Thoracic aorta (tissue), 2 donors: ENCODE measurements around the gene CTNNA3. TPM values are rescaled to one million over a fixed set of nuclear protein-coding genes. Genes with fewer than 3 reads are reported as not detected.

Experiments
- ATAC-seq: fragments of 150-250 bp; one replicate; pipeline ENCODE4 v1.8.0; 2017; ENCODE audit warnings: low read depth; ENCODE audit not compliant: insufficient number of reproducible peaks, low FRiP score
- DNase-seq: peaks from one replicate; pipeline ENCODE4 v3.0.0-alpha.2; 2020; ENCODE audit warnings: low spot score
- H3K27ac ChIP-seq, 2 donors: fragments of 200-600 bp; sonication (generic); 1 replicate in 1 of 2; 2 replicates in 1 of 2; pipeline ENCODE4 v1.5.1; 2016; ENCODE audit warnings: mild to moderate bottlenecking in 2 of 2, moderate library complexity in 2 of 2
- H3K27me3 ChIP-seq: fragments of 200-600 bp; sonication (generic); replicated peaks from 2 replicates; pipeline ENCODE4 v1.6.0; 2016; ENCODE audit warnings: mild to moderate bottlenecking; ENCODE audit not compliant: insufficient read depth
- H3K36me3 ChIP-seq: fragments of 200-600 bp; sonication (generic); one replicate; pipeline ENCODE4 v1.5.1; 2016
- H3K4me1 ChIP-seq, 2 donors: fragments of 200-600 bp; sonication (generic); 1 replicate in 1 of 2; 2 replicates in 1 of 2; pipeline versions ENCODE4 v1.5.1 to v1.6.0; 2016; ENCODE audit warnings: low read depth in 2 of 2, mild to moderate bottlenecking in 1 of 2; ENCODE audit not compliant: control insufficient read depth in 1 of 2
- H3K4me3 ChIP-seq: fragments of 200-600 bp; sonication (generic); 2 replicates; pipeline ENCODE4 v1.5.1; 2016; ENCODE audit warnings: mild to moderate bottlenecking
- H3K9me3 ChIP-seq: fragments of 200-600 bp; sonication (generic); 2 replicates; pipeline ENCODE4 v1.5.1; 2016
- CTCF ChIP-seq: fragments of 200-600 bp; sonication (generic); IDR thresholded peaks from one replicate; pipeline ENCODE4 v1.5.1; 2019; ENCODE audit warnings: antibody characterized with exemption
- total RNA-seq, 2 donors: library from RNA; depleted of rRNA; stranded (reverse); fragments of >200 nt; gene quantifications; one replicate each; pipeline versions ENCODE4 v1.1.0 to v1.2.3, GENCODE V29; 2016

CTNNA3 gene
- total RNA-seq, 2 donors from 2014 or later: 0.95 to 1.2 TPM

GRCh38 chr10:65949526-65949925, 1746.5 kb downstream of the CTNNA3 start:
- no peak for TF ChIP-seq CTCF
- H3K4me3 ChIP-seq: no peak overlapping the region
- H3K4me1 ChIP-seq: no peaks in the 10 kb centered on the region
- no peaks in the 10 kb centered on the region for H3K9me3 ChIP-seq
- no peak for DNase-seq
- H3K27ac ChIP-seq: no peak overlapping the region
- no peaks in the 10 kb centered on the region for H3K27me3 ChIP-seq
- H3K36me3 ChIP-seq: no peaks in the 10 kb centered on the region
- ATAC-seq: no peak

GRCh38 chr10:65945061-65945460, 1750.9 kb downstream of the CTNNA3 start:
- TF ChIP-seq CTCF: no peak
- no peak for ATAC-seq
- no peaks in the 10 kb centered on the region for H3K27me3 ChIP-seq

GRCh38 chr10:65943451-65943850, 1752.5 kb downstream of the CTNNA3 start:
- Histone ChIP-seq H3K4me1 (no peaks in the 10 kb centered on the region), H3K27me3 (no peaks in the 10 kb centered on the region), H3K27ac (no peak overlapping the region), H3K36me3 (no peaks in the 10 kb centered on the region), H3K4me3 (no peak overlapping the region), H3K9me3 (no peaks in the 10 kb centered on the region)
- ATAC-seq: no peak
- DNase-seq: no peak
- no peak for TF ChIP-seq CTCF

More at GRCh38 chr10:65945061-65945460, 1750.9 kb downstream of the CTNNA3 start:
- no peak overlapping the region for H3K27ac ChIP-seq
- no peak for DNase-seq
- H3K9me3 ChIP-seq: no peaks in the 10 kb centered on the region
- H3K4me3 ChIP-seq: no peak overlapping the region
- no peaks in the 10 kb centered on the region for H3K36me3 ChIP-seq
- H3K4me1 ChIP-seq: no peaks in the 10 kb centered on the region

GRCh38 chr10:65940816-65941662, 1755.0 kb downstream of the CTNNA3 start:
- H3K9me3 ChIP-seq: no peaks in the 10 kb centered on the region
- DNase-seq: no peak
- TF ChIP-seq CTCF: no peak
- no peaks in the 10 kb centered on the region for H3K36me3 ChIP-seq
- no peak overlapping the region for H3K4me3 ChIP-seq
- no peaks in the 10 kb centered on the region for H3K27me3 ChIP-seq
- no peak overlapping the region for H3K27ac ChIP-seq
- H3K4me1 ChIP-seq: no peaks in the 10 kb centered on the region
- ATAC-seq: no peak

GRCh38 chr10:65940105-65940504, 1755.9 kb downstream of the CTNNA3 start:
- DNase-seq (no peak), ATAC-seq (no peak)
- no peaks in the 10 kb centered on the region for H3K27me3 ChIP-seq
- H3K9me3 ChIP-seq: no peaks in the 10 kb centered on the region
- no peak for TF ChIP-seq CTCF
- H3K4me3 ChIP-seq: no peak overlapping the region
- no peaks in the 10 kb centered on the region for H3K36me3 ChIP-seq
- H3K4me1 ChIP-seq: no peaks in the 10 kb centered on the region
- no peak overlapping the region for H3K27ac ChIP-seq
